Measurements from ENCODE around the gene SEPHS1.
"Not testable (repeated sequence)": the region's sequence is repeated elsewhere in the genome, so short reads cannot be mapped to it uniquely, and the experiment has no call there.

SEPHS1 gene

GRCh38 chr10:13322615-13323148, 25.4 kb downstream of the SEPHS1 start:
- no peak for FAIRE-seq

- FAIRE-seq, result no peak
Observed at GRCh38 chr10:13321576-13321975, 26.5 kb downstream of the SEPHS1 start.

- FAIRE-seq, result no peak
Observed at GRCh38 chr10:13319166-13319565, 28.9 kb downstream of the SEPHS1 start.

DNA sequence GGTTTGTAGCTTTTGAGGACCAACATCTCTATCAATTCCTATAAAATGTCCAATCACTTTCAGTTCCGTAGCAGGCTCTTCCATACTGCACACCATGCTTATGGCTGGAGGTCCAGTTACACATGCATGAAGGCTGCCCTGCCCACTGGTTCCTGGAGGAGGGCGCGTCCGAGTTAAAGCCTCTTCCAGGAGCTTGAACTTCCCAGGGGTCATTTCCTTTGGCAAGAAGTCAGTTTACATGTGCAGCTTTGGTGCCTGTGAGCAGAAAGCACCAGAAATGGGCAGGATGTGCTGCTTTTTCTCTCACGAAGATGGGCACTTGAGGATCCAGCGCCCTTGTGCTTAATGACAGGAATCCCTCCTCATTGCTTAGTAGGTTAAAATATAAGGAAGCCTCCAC, 30.6 kb downstream of the SEPHS1 start:
- no peak for FAIRE-seq

GRCh38 chr10:13316635-13317311, 31.3 kb downstream of the SEPHS1 start:
- FAIRE-seq, result no peak

DNA sequence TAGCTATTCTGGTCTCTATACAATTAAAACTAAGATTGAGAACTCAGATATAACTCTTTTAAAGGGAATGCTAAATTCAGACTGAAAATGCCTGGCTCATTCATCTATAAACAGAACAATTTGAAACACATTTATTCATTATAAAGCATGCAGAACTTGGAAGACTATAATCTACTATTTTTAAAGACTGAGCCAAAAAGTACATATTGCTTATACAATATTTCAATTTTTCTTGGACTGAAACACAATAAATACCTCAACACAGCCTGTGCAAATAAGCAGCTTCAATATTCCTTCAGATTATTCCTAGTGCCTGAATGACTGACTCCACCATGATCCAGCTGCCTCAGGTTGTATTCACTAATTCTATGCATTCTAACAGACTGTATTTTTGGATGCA, 32.7 kb downstream of the SEPHS1 start:
- no peak for FAIRE-seq

GRCh38 chr10:13311177-13311575, 36.9 kb downstream of the SEPHS1 start:
- no peak for FAIRE-seq

- no peak for FAIRE-seq
Observed at GRCh38 chr10:13310518-13311176, 37.4 kb downstream of the SEPHS1 start.

DNA sequence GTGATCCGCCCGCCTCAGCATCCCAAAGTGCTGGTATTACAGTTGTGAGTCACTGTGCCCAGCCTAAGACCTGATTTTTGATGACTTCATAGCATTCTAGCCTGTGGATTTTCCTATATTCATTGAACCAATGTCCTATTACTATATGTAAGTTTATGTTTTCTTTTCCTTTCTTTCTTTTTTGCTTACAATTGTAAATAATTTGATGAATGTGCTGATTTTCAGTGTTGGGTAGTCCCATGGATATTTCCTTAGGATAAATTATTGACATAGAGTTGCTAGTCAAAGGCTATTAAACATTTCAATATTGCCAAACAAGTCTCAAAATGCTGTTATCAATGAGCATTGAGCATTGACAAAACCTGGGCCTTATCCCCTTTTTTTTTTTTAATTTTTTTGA, 38.3 kb downstream of the SEPHS1 start:
- FAIRE-seq, result no peak

DNA sequence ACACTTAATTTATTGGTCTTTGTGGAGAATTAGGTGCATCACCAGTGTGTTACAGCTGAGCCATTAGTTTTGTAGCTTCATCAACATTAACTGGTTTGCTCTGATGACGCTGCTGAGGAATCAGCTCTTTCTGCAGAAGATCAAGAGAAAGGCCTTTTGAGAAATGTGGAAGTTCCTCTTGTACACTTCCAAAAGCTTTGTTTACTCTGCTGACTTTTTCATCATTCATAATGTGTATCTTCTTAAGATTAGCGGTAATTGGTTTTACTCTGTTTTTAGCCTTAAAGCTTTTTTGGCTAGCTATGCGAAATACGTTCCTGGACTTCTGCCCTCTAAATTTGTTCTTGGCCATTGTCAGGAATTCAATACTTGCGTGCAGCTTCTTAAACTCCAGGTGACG, 40.0 kb downstream of the SEPHS1 start:
- FAIRE-seq, result no peak

DNA sequence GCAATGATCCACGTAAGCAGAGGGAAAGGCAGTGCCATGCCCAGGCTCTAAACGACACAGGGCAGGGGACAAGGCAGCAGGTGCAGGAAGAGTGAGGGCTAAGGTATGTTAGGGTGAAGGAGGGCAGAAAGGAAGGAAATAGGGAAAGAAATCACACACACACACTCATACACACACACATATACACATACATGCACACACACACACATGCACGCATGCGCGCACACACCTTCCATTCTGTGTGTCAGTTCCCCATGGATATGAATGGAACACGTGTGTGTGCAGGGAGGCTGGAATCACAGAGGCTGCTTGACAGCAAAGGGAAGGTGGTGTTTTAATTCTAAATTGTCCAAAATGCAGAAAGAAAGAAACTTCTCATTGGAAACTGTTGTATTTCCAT, 42.0 kb downstream of the SEPHS1 start:
- FAIRE-seq, result no peak

DNA sequence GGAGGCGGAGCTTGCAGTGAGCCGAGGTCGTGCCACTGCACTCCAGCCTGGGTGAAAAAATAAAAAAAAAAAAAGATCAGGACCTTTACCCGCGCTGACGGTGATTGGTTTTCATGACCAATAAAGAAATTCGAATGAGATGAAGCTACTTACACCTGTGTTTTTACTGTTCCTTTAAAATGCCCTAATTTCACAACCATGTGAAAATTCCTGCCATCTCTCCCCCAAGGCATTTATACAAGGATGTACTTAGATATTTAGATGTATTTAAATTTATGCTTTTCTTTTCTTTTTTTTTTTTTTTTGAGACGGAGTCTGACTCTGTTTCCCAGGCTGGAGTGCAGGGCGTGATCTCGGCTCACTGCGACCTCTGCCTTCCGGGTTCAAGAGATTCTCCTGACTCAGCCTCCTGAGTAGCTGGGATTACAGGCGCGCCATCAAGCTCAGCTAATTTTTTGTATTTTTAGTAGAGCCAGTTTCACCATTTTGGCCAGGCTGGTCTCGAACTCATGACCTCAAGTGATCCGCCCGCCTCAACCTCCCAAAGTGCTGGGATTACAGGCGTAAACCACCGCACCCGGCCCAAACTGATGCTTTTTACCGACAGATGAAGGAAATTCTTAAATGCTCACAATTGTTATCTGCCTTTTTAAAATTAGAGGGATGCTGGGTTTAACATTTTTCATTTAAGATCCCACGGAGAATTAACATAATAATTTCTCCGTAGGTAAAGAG, 45.1 kb downstream of the SEPHS1 start:
- FAIRE-seq, result no peak

- FAIRE-seq, result no peak
Observed at GRCh38 chr10:13299437-13300287, 48.4 kb downstream of the SEPHS1 start, which contains the start of gene PHYH. TSS of gene PHYH (minus strand) at chr10:13300064. CDS start at chr10:13300042, 22 bp downstream.

DNA sequence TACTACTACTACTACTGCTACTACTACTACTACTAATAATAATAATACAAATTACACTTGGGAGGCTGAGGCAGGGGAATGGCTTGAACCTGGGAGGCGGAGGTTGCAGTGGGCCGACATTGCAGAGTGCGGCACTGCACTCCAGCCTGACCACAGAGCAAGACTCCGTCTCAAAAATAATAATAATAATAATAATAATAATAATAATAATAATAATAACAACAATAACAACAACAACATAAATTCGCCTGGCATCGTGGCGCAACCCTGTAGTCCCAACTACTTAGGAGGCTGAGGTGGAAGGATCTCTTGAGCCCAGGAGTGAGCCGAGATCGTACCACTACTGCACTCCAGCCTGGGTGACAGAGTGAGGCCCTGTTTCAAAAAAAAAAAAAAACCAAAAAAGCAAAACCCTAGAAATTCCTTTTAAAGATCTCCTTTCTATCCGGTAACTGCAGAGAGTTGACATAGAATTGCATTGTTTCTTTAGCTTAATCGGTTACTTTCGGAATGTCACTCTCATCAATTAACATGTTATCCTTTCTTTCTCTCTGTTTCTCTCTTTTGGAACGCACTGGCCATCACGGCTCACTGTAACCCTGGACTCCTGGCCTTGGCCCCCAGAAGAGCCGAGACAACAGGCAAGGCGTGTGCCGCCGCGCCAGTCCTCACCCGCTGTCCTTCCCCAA, 49.2 kb downstream of the SEPHS1 start:
- no peak for FAIRE-seq

DNA sequence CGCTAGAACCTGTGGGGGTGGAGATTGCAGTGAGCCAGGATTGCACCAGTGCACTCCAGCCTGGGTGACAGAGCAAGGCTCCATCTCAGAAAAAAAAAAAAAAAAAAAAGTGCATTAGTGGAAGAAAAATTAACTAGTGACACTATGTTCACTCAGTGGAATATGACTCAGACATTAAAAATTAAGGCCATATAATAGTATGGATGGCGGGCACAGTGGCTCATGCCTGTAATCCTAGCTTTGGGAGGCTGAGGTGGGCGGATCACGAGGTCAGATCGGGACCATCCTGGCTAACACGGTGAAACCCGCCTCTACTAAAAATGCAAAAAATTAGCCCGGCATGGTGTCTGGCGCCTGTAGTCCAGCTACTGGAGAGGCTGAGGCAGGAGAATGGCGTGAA, 51.6 kb downstream of the SEPHS1 start:
- no peak for FAIRE-seq

- no peak for FAIRE-seq
Observed at GRCh38 chr10:13294784-13295183, 53.3 kb downstream of the SEPHS1 start.

DNA sequence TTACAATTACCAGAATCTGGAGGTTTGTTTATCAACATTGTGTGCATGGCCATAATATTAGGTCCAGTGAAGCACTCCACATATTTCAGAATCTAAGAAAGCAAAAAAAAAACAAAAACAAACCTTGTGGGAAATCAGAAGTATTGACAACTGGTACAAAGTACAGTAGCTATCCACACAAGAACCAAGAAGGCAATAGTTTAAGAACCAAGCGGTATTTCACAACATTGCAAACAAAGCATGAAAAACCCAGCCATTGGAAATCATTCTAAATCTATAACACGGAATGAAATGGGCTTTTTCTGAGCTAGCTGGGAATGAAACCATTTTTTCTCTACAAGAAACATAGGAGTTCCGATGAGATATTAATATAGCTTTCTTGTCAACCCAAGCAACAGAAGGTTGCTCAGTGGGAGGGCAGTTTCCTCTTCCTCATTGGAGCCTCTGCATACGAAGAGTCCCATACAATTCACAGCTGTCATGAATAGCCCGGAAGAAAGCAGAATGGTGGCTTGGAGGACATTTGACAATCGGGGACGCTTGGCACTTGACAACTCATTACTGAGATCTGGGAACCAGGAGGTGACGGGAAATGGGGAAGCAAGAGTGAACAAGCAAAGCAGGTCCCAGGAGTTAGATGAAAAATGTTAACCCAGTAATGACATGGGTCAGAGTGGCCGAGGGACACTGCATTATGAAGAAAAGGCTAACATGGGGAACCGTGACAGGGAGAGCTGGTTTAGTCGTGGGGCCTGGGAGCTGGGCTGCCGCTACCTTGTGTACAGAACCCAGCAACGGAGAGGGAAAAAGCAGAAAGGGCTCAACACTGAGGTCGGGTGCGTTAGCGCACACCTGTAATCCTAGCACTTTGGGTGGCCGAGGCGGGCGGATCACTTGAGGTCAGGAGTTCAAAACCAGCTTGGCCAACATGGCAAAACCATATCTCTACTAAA, 56.0 kb downstream of the SEPHS1 start:
- FAIRE-seq, result no peak

GRCh38 chr10:13291061-13291460, 57.0 kb downstream of the SEPHS1 start:
- FAIRE-seq, result no peak

DNA sequence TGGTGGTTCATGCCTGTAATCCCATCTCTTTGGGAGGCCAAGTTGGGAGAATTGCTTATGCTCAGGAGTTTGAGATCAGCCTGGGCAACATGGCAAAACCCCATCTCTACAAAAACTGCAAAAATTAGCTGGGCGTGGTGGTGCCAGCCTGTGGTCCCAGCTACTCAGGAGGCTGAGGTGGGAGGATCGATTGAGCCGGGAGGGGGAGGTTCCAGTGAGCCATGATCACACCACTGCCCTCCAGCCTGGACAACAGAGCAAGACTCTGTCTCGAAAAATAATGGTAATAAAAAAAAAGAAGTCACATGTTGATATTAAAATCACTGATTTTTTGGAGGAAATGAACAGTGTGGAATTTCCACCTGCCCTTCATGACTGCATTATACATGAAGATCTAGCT, 64.0 kb downstream of the SEPHS1 start:
- FAIRE-seq, result no peak

- not testable (repeated sequence) for FAIRE-seq
Observed at GRCh38 chr10:13282348-13282747, 65.7 kb downstream of the SEPHS1 start.

Measured in A204.1 (cell line).